K562 (cell line): Measurements from ENCODE around the gene LY6G5B. TPM values are rescaled to one million over a fixed set of nuclear protein-coding genes. Genes with fewer than 3 reads are reported as not detected.

Experiments
- ARNT ChIP-seq, 2 experiments: fragments of 450-650 bp; IDR thresholded peaks; 2 replicates each; pipeline ENCODE4 v1.6.1; 2016; ENCODE audit warnings: mild to moderate bottlenecking in 1 of 2
- FOXP1 ChIP-seq: sonication (generic); formaldehyde crosslinking; IDR thresholded peaks from 2 replicates; pipeline ENCODE4 v1.8.0; 2022; ENCODE audit warnings: mild to moderate bottlenecking, missing genetic modification reagents
- GATAD2B ChIP-seq: fragments of 450-650 bp; IDR thresholded peaks from 2 replicates; pipeline ENCODE4 v1.6.1; 2017; ENCODE audit warnings: mild to moderate bottlenecking, borderline replicate concordance
- HMGN3 ChIP-seq: IDR thresholded peaks from 2 replicates; pipeline ENCODE4 v1.6.1; 2011; ENCODE audit warnings: borderline replicate concordance, low read depth, mild to moderate bottlenecking, mixed read lengths, low read length; ENCODE audit not compliant: insufficient read length; ENCODE audit errors: extremely low read depth
- KAT7 ChIP-seq: sonication (generic); formaldehyde crosslinking; IDR thresholded peaks from 2 replicates; pipeline ENCODE4 v1.8.0; 2022; ENCODE audit warnings: missing genetic modification reagents, mild to moderate bottlenecking, borderline replicate concordance
- PTRF ChIP-seq: fragments of 450-650 bp; IDR thresholded peaks from 2 replicates; pipeline ENCODE4 v1.6.1; 2016; ENCODE audit warnings: mild to moderate bottlenecking, missing genetic modification characterization, missing compliant biosample characterization
- STAG1 ChIP-seq: sonication (generic); formaldehyde crosslinking; IDR thresholded peaks from 2 replicates; pipeline ENCODE4 v1.5.0; 2020; ENCODE audit warnings: missing genetic modification reagents, borderline replicate concordance
- TAL1 ChIP-seq: fragments of 450-650 bp; IDR thresholded peaks from 2 replicates; pipeline ENCODE4 v1.6.1; 2016; ENCODE audit warnings: mild to moderate bottlenecking
- ZC3H11A ChIP-seq: IDR thresholded peaks from 2 replicates; pipeline ENCODE4 v1.6.1; 2012; ENCODE audit warnings: low read depth, low read length, improper control_type of control experiment
- ZNF124 ChIP-seq: sonication (generic); formaldehyde crosslinking; IDR thresholded peaks from 2 replicates; pipeline ENCODE4 v1.8.1; 2022; ENCODE audit warnings: missing genetic modification reagents
- ZNF143 ChIP-seq: sonication (generic); formaldehyde crosslinking; IDR thresholded peaks from 2 replicates; pipeline ENCODE4 v1.9.0; 2022; ENCODE audit warnings: mild to moderate bottlenecking, missing genetic modification reagents
- ZNF282 ChIP-seq: sonication (generic); formaldehyde crosslinking; IDR thresholded peaks from 2 replicates; pipeline ENCODE4 v1.8.1; 2023; ENCODE audit warnings: missing genetic modification reagents
- ZNF584 ChIP-seq: fragments of 200-800 bp; sonication (Bioruptor generic); IDR thresholded peaks from 2 replicates; pipeline ENCODE4 v1.6.1; 2016; ENCODE audit warnings: low read depth, mild to moderate bottlenecking, missing genetic modification characterization, missing compliant biosample characterization
- ZNF766 ChIP-seq: fragments of 200-800 bp; sonication (Bioruptor generic); conservative IDR thresholded peaks from 2 replicates; pipeline ENCODE4 v1.6.1; 2016; ENCODE audit warnings: missing genetic modification characterization, missing compliant biosample characterization
- polyA plus RNA-seq, 8 experiments: library from polyadenylated mRNA; depleted of rRNA in 4 of 8; stranded (reverse) in 5 of 8; unstranded in 3 of 8; fragments of >200 nt; fragmentation: Nextera tagmentation in 2 of 8; fragmentation: Illumina TruSeq in 1 of 8; extraction: Ambion mirVana in 2 of 8; extraction: Trizol in 1 of 8; gene quantifications; 2 replicates each; pipeline versions ENCODE4 v1.2.1 to v1.2.3, GENCODE V29; 2011 to 2014; ENCODE audit warnings: inconsistent platforms in 1 of 8, missing spikeins in 1 of 8
- total RNA-seq, 7 experiments: library from RNA; depleted of rRNA in 6 of 7; stranded (reverse); fragments of >200 nt in 6 of 7; fragmentation: Illumina TruSeq in 2 of 7; extraction: Trizol in 2 of 7; gene quantifications; 2 replicates each; pipeline versions ENCODE4 v1.2.1 to v1.2.3, GENCODE V29; 2011 to 2021; ENCODE audit warnings: low replicate concordance in 1 of 7
- TF ChIP-seq, protein P1 (sequence below): sonication (generic); formaldehyde crosslinking; IDR thresholded peaks from 2 replicates; pipeline ENCODE4 v1.8.1; 2023; ENCODE audit warnings: mild to moderate bottlenecking, missing genetic modification reagents
- TF ChIP-seq, protein P2 (sequence below), 2 experiments: fragments of 450-650 bp; formaldehyde crosslinking in 1 of 2; IDR thresholded peaks; 2 replicates each; pipeline versions ENCODE4 v1.4.0 to v1.6.1; 2014 to 2020; ENCODE audit warnings: mild to moderate bottlenecking in 2 of 2, borderline replicate concordance in 1 of 2, low read depth in 1 of 2
- TF ChIP-seq, protein P3 (sequence below): fragments of 450-650 bp; conservative IDR thresholded peaks from 2 replicates; pipeline ENCODE4 v1.6.1; 2016; ENCODE audit warnings: missing genetic modification characterization, low read depth, mild to moderate bottlenecking, missing compliant biosample characterization, moderate library complexity

LY6G5B gene
- total and polyA plus RNA-seq, 9 of the 15 experiments (the other 6 are each of a cell fraction or from before 2014, with no cell fraction given) = 6.0 to 27.0 (median 7.5) TPM

DNA sequence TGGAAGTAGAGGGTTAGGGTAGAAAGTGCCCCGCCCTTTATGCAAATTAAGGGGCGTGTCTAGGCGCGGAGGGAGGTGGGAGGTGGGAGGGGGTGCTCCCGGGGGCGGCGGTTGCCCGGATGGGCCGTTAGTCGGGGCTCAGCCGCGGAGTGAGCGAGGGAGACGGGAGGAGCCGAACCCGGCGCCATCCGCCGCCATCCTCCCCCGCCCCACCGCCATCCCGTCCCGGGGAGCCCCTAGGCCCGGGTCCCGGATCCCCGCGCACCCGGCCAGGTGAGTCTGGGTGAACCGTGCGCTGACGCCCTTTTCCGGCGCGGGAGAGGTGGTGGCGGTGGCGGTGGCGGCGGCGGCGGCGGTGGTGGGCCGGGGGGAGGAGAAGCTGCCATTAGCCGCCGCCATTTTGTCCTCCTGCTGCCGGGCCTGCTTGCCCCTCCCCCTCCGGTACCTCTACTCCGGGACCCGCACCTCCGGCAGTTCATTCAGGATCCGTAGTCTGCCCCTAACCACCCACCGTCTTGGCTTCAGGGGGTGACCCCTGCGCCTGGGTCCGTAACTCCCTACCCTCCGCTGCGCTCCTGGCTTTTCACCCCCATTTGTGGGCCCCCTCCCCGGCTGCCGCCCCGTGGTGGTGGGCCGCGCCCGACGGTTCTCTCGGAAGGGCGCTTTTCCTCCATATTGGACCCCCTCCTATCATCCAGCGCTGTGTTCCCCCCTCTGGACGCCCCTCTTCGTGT is 49.0 kb upstream of the LY6G5B start, which contains the start of gene PRRC2A (continued):
- TF ChIP-seq, protein P1, sequence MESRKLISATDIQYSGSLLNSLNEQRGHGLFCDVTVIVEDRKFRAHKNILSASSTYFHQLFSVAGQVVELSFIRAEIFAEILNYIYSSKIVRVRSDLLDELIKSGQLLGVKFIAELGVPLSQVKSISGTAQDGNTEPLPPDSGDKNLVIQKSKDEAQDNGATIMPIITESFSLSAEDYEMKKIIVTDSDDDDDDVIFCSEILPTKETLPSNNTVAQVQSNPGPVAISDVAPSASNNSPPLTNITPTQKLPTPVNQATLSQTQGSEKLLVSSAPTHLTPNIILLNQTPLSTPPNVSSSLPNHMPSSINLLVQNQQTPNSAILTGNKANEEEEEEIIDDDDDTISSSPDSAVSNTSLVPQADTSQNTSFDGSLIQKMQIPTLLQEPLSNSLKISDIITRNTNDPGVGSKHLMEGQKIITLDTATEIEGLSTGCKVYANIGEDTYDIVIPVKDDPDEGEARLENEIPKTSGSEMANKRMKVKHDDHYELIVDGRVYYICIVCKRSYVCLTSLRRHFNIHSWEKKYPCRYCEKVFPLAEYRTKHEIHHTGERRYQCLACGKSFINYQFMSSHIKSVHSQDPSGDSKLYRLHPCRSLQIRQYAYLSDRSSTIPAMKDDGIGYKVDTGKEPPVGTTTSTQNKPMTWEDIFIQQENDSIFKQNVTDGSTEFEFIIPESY = no peak; the same call in 1 of the 2 replicates
- TF ChIP-seq ZNF124 (no peak), PTRF (tag) (no peak), ARNT (IDR thresholded peaks at IDR 0.05) (no peak), ZC3H11A (no peak), ZNF766 (CRISPR knock-in tag) (peak; percentile 54; the same call in 1 of the 2 replicates), GATAD2B (no peak), STAG1 (CRISPR knock-in tag) (peak; percentile 18; the same call in 1 of the 2 replicates), ZNF143 (CRISPR knock-in tag) (no peak), KAT7 (CRISPR knock-in tag) (peak; percentile 78), FOXP1 (CRISPR knock-in tag) (peak; percentile 89), HMGN3 (peak; percentile 42), TAL1 (no peak), ZNF584 (no peak), ZNF282 (no peak)
- TF ChIP-seq, protein P2, sequence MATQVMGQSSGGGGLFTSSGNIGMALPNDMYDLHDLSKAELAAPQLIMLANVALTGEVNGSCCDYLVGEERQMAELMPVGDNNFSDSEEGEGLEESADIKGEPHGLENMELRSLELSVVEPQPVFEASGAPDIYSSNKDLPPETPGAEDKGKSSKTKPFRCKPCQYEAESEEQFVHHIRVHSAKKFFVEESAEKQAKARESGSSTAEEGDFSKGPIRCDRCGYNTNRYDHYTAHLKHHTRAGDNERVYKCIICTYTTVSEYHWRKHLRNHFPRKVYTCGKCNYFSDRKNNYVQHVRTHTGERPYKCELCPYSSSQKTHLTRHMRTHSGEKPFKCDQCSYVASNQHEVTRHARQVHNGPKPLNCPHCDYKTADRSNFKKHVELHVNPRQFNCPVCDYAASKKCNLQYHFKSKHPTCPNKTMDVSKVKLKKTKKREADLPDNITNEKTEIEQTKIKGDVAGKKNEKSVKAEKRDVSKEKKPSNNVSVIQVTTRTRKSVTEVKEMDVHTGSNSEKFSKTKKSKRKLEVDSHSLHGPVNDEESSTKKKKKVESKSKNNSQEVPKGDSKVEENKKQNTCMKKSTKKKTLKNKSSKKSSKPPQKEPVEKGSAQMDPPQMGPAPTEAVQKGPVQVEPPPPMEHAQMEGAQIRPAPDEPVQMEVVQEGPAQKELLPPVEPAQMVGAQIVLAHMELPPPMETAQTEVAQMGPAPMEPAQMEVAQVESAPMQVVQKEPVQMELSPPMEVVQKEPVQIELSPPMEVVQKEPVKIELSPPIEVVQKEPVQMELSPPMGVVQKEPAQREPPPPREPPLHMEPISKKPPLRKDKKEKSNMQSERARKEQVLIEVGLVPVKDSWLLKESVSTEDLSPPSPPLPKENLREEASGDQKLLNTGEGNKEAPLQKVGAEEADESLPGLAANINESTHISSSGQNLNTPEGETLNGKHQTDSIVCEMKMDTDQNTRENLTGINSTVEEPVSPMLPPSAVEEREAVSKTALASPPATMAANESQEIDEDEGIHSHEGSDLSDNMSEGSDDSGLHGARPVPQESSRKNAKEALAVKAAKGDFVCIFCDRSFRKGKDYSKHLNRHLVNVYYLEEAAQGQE (IDR thresholded peaks at IDR 0.05; ENCODE audit: borderline replicate concordance) = no peak
- TF ChIP-seq, protein P2 (CRISPR knock-in tag; IDR thresholded peaks at IDR 0.05; ENCODE audit: low read depth) = peak; percentile 65; the same call in 1 of the 2 replicates
- TF ChIP-seq, protein P3, sequence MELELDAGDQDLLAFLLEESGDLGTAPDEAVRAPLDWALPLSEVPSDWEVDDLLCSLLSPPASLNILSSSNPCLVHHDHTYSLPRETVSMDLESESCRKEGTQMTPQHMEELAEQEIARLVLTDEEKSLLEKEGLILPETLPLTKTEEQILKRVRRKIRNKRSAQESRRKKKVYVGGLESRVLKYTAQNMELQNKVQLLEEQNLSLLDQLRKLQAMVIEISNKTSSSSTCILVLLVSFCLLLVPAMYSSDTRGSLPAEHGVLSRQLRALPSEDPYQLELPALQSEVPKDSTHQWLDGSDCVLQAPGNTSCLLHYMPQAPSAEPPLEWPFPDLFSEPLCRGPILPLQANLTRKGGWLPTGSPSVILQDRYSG = no peak
